ENCODE measurements around the gene REV3L. TPM values are rescaled to one million over a fixed set of nuclear protein-coding genes. Genes with fewer than 3 reads are reported as not detected.

REV3L gene
- total and polyA plus RNA-seq, 8 donors: 29.3 to 68.6 (median 57.4) TPM

DNA sequence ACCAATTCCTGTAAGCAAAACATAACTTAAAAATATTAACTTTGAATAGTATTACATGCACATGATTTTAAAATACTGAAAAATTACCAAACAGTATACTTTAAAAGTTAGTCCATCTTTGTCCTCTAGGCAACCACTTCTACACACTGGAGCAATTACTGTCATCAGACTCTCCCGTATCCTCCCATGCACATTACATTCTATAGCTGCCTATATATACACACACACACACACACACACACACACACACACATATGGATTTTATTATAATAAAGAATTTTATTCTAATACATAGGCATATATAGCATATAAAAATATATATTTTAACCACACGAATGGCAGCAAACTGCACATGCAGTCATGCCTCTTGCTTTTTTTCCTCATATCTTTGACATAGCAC lies 8.2 kb downstream of the REV3L start:
- Histone ChIP-seq H3K27ac (no peak overlapping the region), H3K4me1 (peaks cover 15 to 31% of the 10 kb centered on the region in 2 donors), H3K9me3 (no peaks in the 10 kb centered on the region), H3K36me3 (no peaks in the 10 kb centered on the region), H3K27me3 (no peaks in the 10 kb centered on the region), H3K4me3 (no peak overlapping the region)
- TF ChIP-seq, protein P1, sequence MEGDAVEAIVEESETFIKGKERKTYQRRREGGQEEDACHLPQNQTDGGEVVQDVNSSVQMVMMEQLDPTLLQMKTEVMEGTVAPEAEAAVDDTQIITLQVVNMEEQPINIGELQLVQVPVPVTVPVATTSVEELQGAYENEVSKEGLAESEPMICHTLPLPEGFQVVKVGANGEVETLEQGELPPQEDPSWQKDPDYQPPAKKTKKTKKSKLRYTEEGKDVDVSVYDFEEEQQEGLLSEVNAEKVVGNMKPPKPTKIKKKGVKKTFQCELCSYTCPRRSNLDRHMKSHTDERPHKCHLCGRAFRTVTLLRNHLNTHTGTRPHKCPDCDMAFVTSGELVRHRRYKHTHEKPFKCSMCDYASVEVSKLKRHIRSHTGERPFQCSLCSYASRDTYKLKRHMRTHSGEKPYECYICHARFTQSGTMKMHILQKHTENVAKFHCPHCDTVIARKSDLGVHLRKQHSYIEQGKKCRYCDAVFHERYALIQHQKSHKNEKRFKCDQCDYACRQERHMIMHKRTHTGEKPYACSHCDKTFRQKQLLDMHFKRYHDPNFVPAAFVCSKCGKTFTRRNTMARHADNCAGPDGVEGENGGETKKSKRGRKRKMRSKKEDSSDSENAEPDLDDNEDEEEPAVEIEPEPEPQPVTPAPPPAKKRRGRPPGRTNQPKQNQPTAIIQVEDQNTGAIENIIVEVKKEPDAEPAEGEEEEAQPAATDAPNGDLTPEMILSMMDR (IDR thresholded peaks at IDR 0.05): no peak
- intact Hi-C loops (cut with DNase I): loop anchor here in 1 of 2 donors (10.0 kb wide), 2 partner anchors 110 to 220 kb away; a partner anchor contains a TSS
- no peak for ATAC-seq
- no peak for DNase-seq

- Histone ChIP-seq H3K27me3 (no peaks in the 10 kb centered on the region), H3K9me3 (no peaks in the 10 kb centered on the region), H3K36me3 (no peaks in the 10 kb centered on the region), H3K27ac (no peak overlapping the region), H3K4me3 (no peak overlapping the region), H3K4me1 (peaks cover 20 to 24% of the 10 kb centered on the region in 2 donors)
- intact Hi-C loops (cut with DNase I): loop anchor here in 1 of 2 donors (10.0 kb wide), 2 partner anchors 109 to 219 kb away; a partner anchor contains a TSS
- no peak for DNase-seq
- TF ChIP-seq, protein P1 (IDR thresholded peaks at IDR 0.05): no peak
- no peak for ATAC-seq
Measured at GRCh38 chr6:111474106-111474505, 8.9 kb downstream of the REV3L start.

DNA sequence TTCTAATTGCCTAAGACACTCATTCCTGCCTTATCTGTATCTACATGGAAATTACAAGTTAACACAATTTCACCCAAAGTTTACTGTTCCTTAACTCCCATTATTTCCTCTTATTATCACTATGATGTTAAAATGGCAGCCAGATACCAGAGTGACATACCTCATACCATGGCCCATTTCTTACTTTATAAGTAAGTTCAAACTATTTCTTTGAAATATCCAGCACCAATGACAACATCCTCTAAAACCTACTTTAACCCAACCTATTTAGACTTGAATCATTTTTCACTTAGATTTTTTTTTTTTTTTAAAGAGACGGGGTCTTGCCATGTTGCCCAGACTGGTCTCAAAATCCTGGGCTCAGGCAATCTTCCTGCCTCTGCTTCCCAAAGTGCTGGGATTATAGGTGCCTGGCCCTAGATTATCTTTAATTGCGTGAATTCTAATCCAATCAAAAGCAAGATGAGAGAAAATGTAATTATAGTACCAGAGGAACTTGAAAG lies 10.0 kb downstream of the REV3L start:
- no peaks in the 10 kb centered on the region for H3K9me3 ChIP-seq
- intact Hi-C loops (cut with DNase I): loop anchor here in 1 of 2 donors (10.0 kb wide), 2 partner anchors 108 to 218 kb away; a partner anchor contains a TSS
- no peak overlapping the region for H3K4me3 ChIP-seq
- H3K27me3 ChIP-seq: no peaks in the 10 kb centered on the region
- DNase-seq (no peak), ATAC-seq (no peak)
- no peaks in the 10 kb centered on the region for H3K36me3 ChIP-seq
- H3K4me1 ChIP-seq: peaks cover 12 to 15% of the 10 kb centered on the region in 2 donors
- TF ChIP-seq, protein P1 (IDR thresholded peaks at IDR 0.05): no peak
- peak overlapping the region in 1 of 2 donors; percentile 4 for H3K27ac ChIP-seq

GRCh38 chr6:111471958-111472357 lies 11.1 kb downstream of the REV3L start:
- intact Hi-C loops (cut with DNase I): loop anchor here in 1 of 2 donors (10.0 kb wide), 2 partner anchors 107 to 217 kb away; a partner anchor contains a TSS
- Histone ChIP-seq H3K4me1 (peaks cover 8 to 15% of the 10 kb centered on the region in 2 donors), H3K4me3 (no peak overlapping the region), H3K36me3 (no peaks in the 10 kb centered on the region), H3K27ac (no peak overlapping the region), H3K27me3 (no peaks in the 10 kb centered on the region), H3K9me3 (no peaks in the 10 kb centered on the region)
- no peak for DNase-seq
- TF ChIP-seq, protein P1 (IDR thresholded peaks at IDR 0.05): no peak
- ATAC-seq: no peak

DNA sequence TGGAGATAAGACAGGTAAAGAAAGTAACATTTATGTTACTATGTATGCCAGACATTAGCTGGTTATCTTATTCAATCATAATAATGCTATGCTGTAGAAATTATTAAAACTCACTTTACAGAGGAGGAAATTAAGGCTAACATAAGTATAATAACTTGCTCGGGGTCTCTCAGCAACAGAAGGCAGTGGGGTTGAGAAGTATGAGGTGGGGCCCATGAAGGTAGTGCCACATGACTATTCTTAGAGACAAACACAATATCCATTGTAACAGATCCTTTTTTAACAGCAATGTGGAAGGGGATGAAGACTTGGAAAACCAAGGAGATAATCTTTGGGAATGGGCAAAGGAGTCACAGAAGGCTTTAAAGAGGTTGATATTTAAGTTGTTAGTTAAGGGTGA lies 11.5 kb downstream of the REV3L start:
- Histone ChIP-seq H3K4me1 (peaks cover 8 to 11% of the 10 kb centered on the region in 2 donors), H3K27ac (no peak overlapping the region), H3K36me3 (no peaks in the 10 kb centered on the region), H3K27me3 (no peaks in the 10 kb centered on the region), H3K4me3 (no peak overlapping the region), H3K9me3 (no peaks in the 10 kb centered on the region)
- ATAC-seq: no peak
- TF ChIP-seq, protein P1 (IDR thresholded peaks at IDR 0.05): no peak
- intact Hi-C loops (cut with DNase I): loop anchor here in 1 of 2 donors (10.0 kb wide), 2 partner anchors 107 to 217 kb away; a partner anchor contains a TSS
- DNase-seq: no peak

All from left lung (tissue), 10 donors.